ENCODE data around the gene TMEM187.

GRCh38 chrX:153926552-153926857, 46.0 kb upstream of the TMEM187 start:
- TF ChIP-seq CTCF (IDR thresholded peaks at IDR 0.05), result no peak
- no peak for TF ChIP-seq POLR2AphosphoS5 (IDR thresholded peaks at IDR 0.05)
